CD4-positive, alpha-beta memory T cell (primary cell): ENCODE data around the gene DNMT3A. TPM values are rescaled to one million over a fixed set of nuclear protein-coding genes. Genes with fewer than 3 reads are reported as not detected.

Source experiments
- CTCF ChIA-PET: fragments of 350-600 bp; sonication (Branson Sonifier 250); formaldehyde crosslinking; loops from one replicate; lab custom pipeline; 2021; ENCODE audit warnings: inconsistent platforms; ENCODE audit not compliant: partially characterized antibody; lab: Charles Lee
- POLR2A ChIA-PET: fragments of 350-600 bp; sonication (Branson Sonifier 250); formaldehyde crosslinking; loops from one replicate; lab custom pipeline; 2021; ENCODE audit not compliant: partially characterized antibody; lab: Charles Lee
- DNase-seq, 5 donors: peaks; one replicate each; pipeline versions ENCODE4 v3.0.0 to v3.0.0-alpha.2; 2020 to 2022; ENCODE audit warnings: mixed read lengths in 1 of 5
- H3K27ac ChIP-seq: one replicate; pipeline ENCODE4 v1.7.0; 2013; ENCODE audit warnings: low read depth, low read length
- H3K27me3 ChIP-seq: 2 replicates; pipeline ENCODE4 v1.7.0; 2013; ENCODE audit warnings: mild to moderate bottlenecking, low read length, moderate library complexity; ENCODE audit not compliant: insufficient read depth
- H3K36me3 ChIP-seq: 2 replicates; pipeline ENCODE4 v1.7.0; 2013; ENCODE audit warnings: mild to moderate bottlenecking, low read length, moderate library complexity; ENCODE audit not compliant: insufficient read depth
- H3K4me1 ChIP-seq: 2 replicates; pipeline ENCODE4 v1.7.0; 2013; ENCODE audit warnings: mild to moderate bottlenecking, low read length, moderate library complexity; ENCODE audit not compliant: insufficient read depth
- H3K4me3 ChIP-seq, 2 donors: one replicate each; pipeline ENCODE4 v1.7.0; 2013; ENCODE audit warnings: low read length in 2 of 2, mild to moderate bottlenecking in 1 of 2
- H3K9me3 ChIP-seq, 2 donors: one replicate each; pipeline ENCODE4 v1.7.0; 2013; ENCODE audit warnings: low read length in 2 of 2, control low read depth in 1 of 2; ENCODE audit not compliant: control insufficient read depth in 1 of 2
- H3K27ac Mint-ChIP-seq, 7 donors: one replicate each; pipeline ENCODE4 v1.8.0; 2020 to 2021; ENCODE audit warnings: mixed read lengths in 7 of 7, mild to moderate bottlenecking in 6 of 7, inconsistent platforms in 3 of 7, moderate library complexity in 3 of 7
- H3K27me3 Mint-ChIP-seq, 2 donors: one replicate each; pipeline ENCODE4 v1.8.0; 2020 to 2021; ENCODE audit warnings: mixed read lengths in 2 of 2
- H3K36me3 Mint-ChIP-seq, 2 donors: one replicate each; pipeline ENCODE4 v1.8.0; 2020 to 2021; ENCODE audit warnings: mixed read lengths in 2 of 2, inconsistent platforms in 1 of 2, mild to moderate bottlenecking in 1 of 2
- H3K4me1 Mint-ChIP-seq, 4 donors: one replicate each; pipeline ENCODE4 v1.8.0; 2020 to 2021; ENCODE audit warnings: mixed read lengths in 4 of 4, mild to moderate bottlenecking in 1 of 4
- H3K4me3 Mint-ChIP-seq, 8 donors: one replicate each; pipeline ENCODE4 v1.8.0; 2020 to 2021; ENCODE audit warnings: mixed read lengths in 8 of 8, mild to moderate bottlenecking in 7 of 8, moderate library complexity in 6 of 8, inconsistent platforms in 3 of 8
- H3K9me3 Mint-ChIP-seq, 8 donors: one replicate each; pipeline ENCODE4 v1.8.0; 2020 to 2021; ENCODE audit warnings: mixed read lengths in 8 of 8, mild to moderate bottlenecking in 5 of 8, inconsistent platforms in 3 of 8, moderate library complexity in 1 of 8
- intact Hi-C: fragments of 100-400 bp; cut with micrococcal nuclease; formaldehyde crosslinking; loops from one replicate; pipeline ENCODE4 v1.15.1; 2023
- polyA plus RNA-seq, 2 donors: library from polyadenylated mRNA; unstranded; fragments of 300-500 nt; fragmentation: Illumina TruSeq; gene quantifications; one replicate each; pipeline ENCODE4 v1.2.3, GENCODE V29; 2021
- total RNA-seq, 2 experiments: library from RNA; stranded (reverse); gene quantifications; one replicate each; pipeline ENCODE4 v1.2.3, GENCODE V29; 2021

The DNMT3A gene
- total and polyA plus RNA-seq, 4 experiments from 2014 or later, result 7.5 to 71.6 (median 38.4) TPM

DNA sequence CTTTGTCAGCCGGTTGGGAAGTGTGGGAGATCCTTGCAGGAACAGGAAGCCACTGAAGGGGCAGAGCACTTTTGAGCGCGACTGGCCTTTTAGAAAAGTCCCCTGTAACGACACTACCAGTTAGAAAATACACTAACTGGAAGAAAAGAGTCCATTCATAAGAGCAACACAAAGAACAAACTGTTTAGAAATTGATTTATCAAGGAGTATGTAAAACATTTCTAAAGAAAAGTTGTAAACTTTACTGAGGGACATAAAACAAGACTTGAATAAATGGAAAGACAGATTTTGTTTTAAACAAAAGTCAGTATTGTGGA is 143.6 kb downstream of the DNMT3A start:
- Histone ChIP-seq H3K36me3 (no peaks in the 10 kb centered on the region), H3K27me3 (no peaks in the 10 kb centered on the region), H3K27ac (no peak overlapping the region), H3K4me1 (peaks cover 9% of the 10 kb centered on the region), H3K9me3 (no peaks in the 10 kb centered on the region), H3K4me3 (no peak overlapping the region)
- no peaks in the 10 kb centered on the region for H3K9me3 Mint-ChIP-seq
- peaks cover 4 to 24% (median 8%) of the 10 kb centered on the region in 4 donors for H3K4me1 Mint-ChIP-seq
- CTCF ChIA-PET, result interaction anchor here (2.0 to 4.1 kb wide), 2 partner anchors 15 to 31 kb away, joined by 6 to 34 read pairs; partner anchors contain the start of gene POMC
- no peak overlapping the region for H3K4me3 Mint-ChIP-seq
- DNase-seq, result no peak
- intact Hi-C loops, result no loop called here
- no peak overlapping the region for H3K27ac Mint-ChIP-seq
- POLR2A ChIA-PET, result no interaction called here
- peaks cover 0 to 3% of the 10 kb centered on the region in 2 donors for H3K27me3 Mint-ChIP-seq
- H3K36me3 Mint-ChIP-seq, result no peaks in the 10 kb centered on the region

DNA sequence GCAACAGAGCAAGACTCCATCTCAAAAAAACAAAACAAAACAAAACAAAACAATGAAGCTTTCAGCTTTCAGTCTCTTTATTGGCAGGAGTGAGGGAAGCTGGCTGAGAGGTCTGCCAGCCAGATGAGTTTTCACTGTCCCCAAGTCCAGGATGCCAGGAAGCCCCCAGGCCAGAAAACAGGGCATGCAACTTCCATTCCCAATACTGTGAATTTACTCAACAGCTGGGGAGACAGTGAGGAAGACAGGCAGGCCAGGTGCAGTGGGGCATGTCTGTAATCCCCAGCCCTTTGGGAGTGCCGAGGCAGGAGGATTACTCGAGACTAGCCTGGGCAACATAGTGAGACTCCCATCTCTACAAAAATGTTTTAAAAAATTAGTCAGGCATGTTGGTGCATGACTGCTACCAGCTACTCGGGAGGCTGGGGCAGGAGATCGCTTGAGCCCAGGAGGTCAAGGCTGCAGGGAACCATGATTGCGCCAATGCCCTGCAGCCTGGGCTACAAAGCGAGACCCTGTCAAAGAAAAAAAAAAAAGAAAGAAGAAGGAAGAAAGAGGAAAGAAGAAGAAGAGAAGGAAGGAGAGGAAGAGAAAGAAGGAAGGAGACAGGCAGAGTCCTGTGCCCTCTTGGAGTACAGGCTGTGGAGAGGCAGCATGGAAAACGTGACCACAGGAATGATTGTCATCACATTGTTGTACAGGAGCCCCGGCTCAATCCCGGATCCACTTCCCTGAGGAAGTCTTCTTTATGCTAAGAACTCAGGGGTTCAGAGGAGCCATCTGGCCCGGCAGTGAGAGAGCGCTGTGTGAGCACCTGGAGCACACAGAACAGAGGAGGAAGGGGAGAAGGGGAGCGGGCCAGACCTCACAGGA is 144.2 kb downstream of the DNMT3A start:
- Histone ChIP-seq H3K27me3 (no peaks in the 10 kb centered on the region), H3K4me3 (no peak overlapping the region), H3K4me1 (peaks cover 6% of the 10 kb centered on the region), H3K27ac (no peak overlapping the region), H3K36me3 (no peaks in the 10 kb centered on the region), H3K9me3 (no peaks in the 10 kb centered on the region)
- Mint-ChIP-seq H3K36me3 (no peaks in the 10 kb centered on the region), H3K27ac (no peak overlapping the region), H3K4me3 (peak overlapping the region in 1 of 8 donors; percentile 15), H3K4me1 (peaks cover 4 to 22% (median 7%) of the 10 kb centered on the region in 4 donors), H3K9me3 (no peaks in the 10 kb centered on the region), H3K27me3 (peaks cover 0 to 3% of the 10 kb centered on the region in 2 donors)
- no peak for DNase-seq
- intact Hi-C loops, result loop anchor here (2.0 kb wide), 1 partner anchor 69 kb away; no protein-coding TSS in a partner anchor
- POLR2A ChIA-PET, result interaction anchor here (0.6 to 0.7 kb wide), 2 partner anchors 79 to 117 kb away, joined by 3 read pairs; no protein-coding TSS in a partner anchor
- CTCF ChIA-PET, result interaction anchor here (0.7 to 4.1 kb wide), 17 partner anchors 9 to 682 kb away, joined by 3 to 34 read pairs (median 4); partner anchors contain the start of genes EFR3B and POMC

DNA sequence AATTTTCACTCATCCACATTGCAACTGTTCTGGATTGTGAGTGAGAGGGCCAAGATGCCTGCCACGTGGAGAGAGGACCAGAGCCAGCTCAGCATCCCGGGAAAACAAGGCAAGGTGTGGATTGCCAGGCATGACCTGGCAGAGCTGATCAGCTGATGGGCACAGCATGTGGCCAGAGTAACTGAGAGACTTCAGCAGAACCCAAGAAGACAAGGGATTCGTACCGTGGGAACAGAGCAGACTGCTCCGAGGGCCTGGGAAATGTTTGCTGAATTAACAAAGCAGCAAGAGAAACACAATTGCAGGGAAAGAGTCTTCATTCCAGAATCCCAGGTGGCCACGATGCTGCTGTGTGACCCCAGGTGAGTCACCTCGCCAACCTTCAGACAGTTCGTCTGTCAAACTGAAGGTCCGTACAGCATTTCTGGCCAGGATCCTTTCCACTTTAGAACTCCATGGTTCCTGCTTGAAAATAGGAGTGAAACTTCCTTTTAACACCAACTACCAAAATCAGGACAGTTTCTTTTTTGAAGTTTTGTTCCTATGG is 147.1 kb downstream of the DNMT3A start:
- H3K27me3 Mint-ChIP-seq, result peaks cover 2 to 3% of the 10 kb centered on the region in 2 donors
- H3K4me1 Mint-ChIP-seq, result peaks cover 0 to 8% (median under 1%) of the 10 kb centered on the region in 4 donors
- no peak overlapping the region for H3K27ac Mint-ChIP-seq
- Histone ChIP-seq H3K9me3 (no peaks in the 10 kb centered on the region), H3K27me3 (no peaks in the 10 kb centered on the region), H3K27ac (no peak overlapping the region), H3K36me3 (no peaks in the 10 kb centered on the region), H3K4me3 (no peak overlapping the region), H3K4me1 (no peaks in the 10 kb centered on the region)
- ChIA-PET CTCF (interaction anchor here (1.0 to 4.1 kb wide), 7 partner anchors 17 to 786 kb away, joined by 3 to 34 read pairs (median 4); partner anchors contain the start of gene POMC), POLR2A (no interaction called here)
- H3K36me3 Mint-ChIP-seq, result no peaks in the 10 kb centered on the region
- DNase-seq, result no peak
- no peaks in the 10 kb centered on the region for H3K9me3 Mint-ChIP-seq
- intact Hi-C loops, result no loop called here
- H3K4me3 Mint-ChIP-seq, result no peak overlapping the region

DNA sequence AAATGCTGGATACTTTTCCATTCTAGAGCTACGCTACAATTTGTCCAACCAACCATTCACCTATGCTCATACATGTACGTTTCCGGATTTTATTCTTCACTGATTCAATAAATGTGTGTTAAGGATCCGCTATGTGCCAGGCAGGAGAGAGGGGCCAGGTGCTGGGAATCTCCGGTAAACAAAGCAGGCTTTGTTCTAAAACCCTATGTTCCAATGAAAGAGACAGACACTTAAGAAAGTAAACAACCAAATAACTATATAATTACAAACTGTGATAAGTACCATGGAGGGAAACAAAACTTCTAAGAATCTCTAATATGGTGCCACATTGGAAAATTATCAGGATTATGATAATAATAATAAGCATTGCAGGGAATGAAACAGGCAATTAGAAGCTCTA is 151.2 kb downstream of the DNMT3A start:
- no peak overlapping the region for H3K27ac Mint-ChIP-seq
- Histone ChIP-seq H3K27ac (no peak overlapping the region), H3K36me3 (no peaks in the 10 kb centered on the region), H3K9me3 (no peaks in the 10 kb centered on the region), H3K27me3 (no peaks in the 10 kb centered on the region), H3K4me1 (no peaks in the 10 kb centered on the region), H3K4me3 (no peak overlapping the region)
- DNase-seq, result no peak
- H3K4me3 Mint-ChIP-seq, result no peak overlapping the region
- H3K27me3 Mint-ChIP-seq, result peaks cover 3 to 11% of the 10 kb centered on the region in 2 donors
- CTCF ChIA-PET, result interaction anchor here (2.2 kb wide), 1 partner anchor 25 kb away, joined by 6 read pairs; no protein-coding TSS in a partner anchor
- H3K36me3 Mint-ChIP-seq, result no peaks in the 10 kb centered on the region
- intact Hi-C loops, result no loop called here
- no peaks in the 10 kb centered on the region for H3K9me3 Mint-ChIP-seq
- H3K4me1 Mint-ChIP-seq, result no peaks in the 10 kb centered on the region
- POLR2A ChIA-PET, result no interaction called here

GRCh38 chr2:25188405-25188804 is 153.3 kb downstream of the DNMT3A start:
- no peaks in the 10 kb centered on the region for H3K36me3 ChIP-seq
- H3K4me1 Mint-ChIP-seq, result no peaks in the 10 kb centered on the region
- ChIA-PET CTCF (no interaction called here), POLR2A (no interaction called here)
- DNase-seq, result no peak
- H3K4me1 ChIP-seq, result no peaks in the 10 kb centered on the region
- H3K27ac Mint-ChIP-seq, result no peak overlapping the region
- intact Hi-C loops, result no loop called here
- H3K27ac ChIP-seq, result no peak overlapping the region
- no peaks in the 10 kb centered on the region for H3K9me3 Mint-ChIP-seq
- H3K27me3 Mint-ChIP-seq, result peaks cover 9 to 11% of the 10 kb centered on the region in 2 donors
- H3K4me3 Mint-ChIP-seq, result no peak overlapping the region
- no peak overlapping the region for H3K4me3 ChIP-seq
- H3K9me3 ChIP-seq, result no peaks in the 10 kb centered on the region
- H3K36me3 Mint-ChIP-seq, result no peaks in the 10 kb centered on the region
- no peaks in the 10 kb centered on the region for H3K27me3 ChIP-seq

- POLR2A ChIA-PET, result no interaction called here
- no peak overlapping the region for H3K4me3 ChIP-seq
- H3K4me1 ChIP-seq, result no peaks in the 10 kb centered on the region
- no peaks in the 10 kb centered on the region for H3K27me3 ChIP-seq
- H3K9me3 Mint-ChIP-seq, result no peaks in the 10 kb centered on the region
- no peaks in the 10 kb centered on the region for H3K4me1 Mint-ChIP-seq
- CTCF ChIA-PET, result interaction anchor here (1.9 kb wide), 1 partner anchor 9 kb away, joined by 5 read pairs; no protein-coding TSS in a partner anchor
- peaks cover 9 to 11% of the 10 kb centered on the region in 2 donors for H3K27me3 Mint-ChIP-seq
- H3K27ac Mint-ChIP-seq, result no peak overlapping the region
- H3K36me3 Mint-ChIP-seq, result no peaks in the 10 kb centered on the region
- DNase-seq, result no peak
- no peaks in the 10 kb centered on the region for H3K9me3 ChIP-seq
- H3K36me3 ChIP-seq, result no peaks in the 10 kb centered on the region
- no peak overlapping the region for H3K4me3 Mint-ChIP-seq
- intact Hi-C loops, result no loop called here
- H3K27ac ChIP-seq, result no peak overlapping the region
These were observed 153.9 kb downstream of the DNMT3A start for GRCh38 chr2:25187729-25188350.

- H3K4me1 Mint-ChIP-seq, result no peaks in the 10 kb centered on the region
- H3K27ac ChIP-seq, result no peak overlapping the region
- H3K36me3 ChIP-seq, result no peaks in the 10 kb centered on the region
- H3K4me3 ChIP-seq, result no peak overlapping the region
- no peak overlapping the region for H3K4me3 Mint-ChIP-seq
- no peaks in the 10 kb centered on the region for H3K4me1 ChIP-seq
- ChIA-PET CTCF (no interaction called here), POLR2A (no interaction called here)
- DNase-seq, result no peak
- intact Hi-C loops, result no loop called here
- no peaks in the 10 kb centered on the region for H3K27me3 ChIP-seq
- peaks cover 8 to 12% of the 10 kb centered on the region in 2 donors for H3K27me3 Mint-ChIP-seq
- peaks cover 0 to 5% (median 0%) of the 10 kb centered on the region in 8 donors for H3K9me3 Mint-ChIP-seq
- no peaks in the 10 kb centered on the region for H3K36me3 Mint-ChIP-seq
- H3K9me3 ChIP-seq, result no peaks in the 10 kb centered on the region
- peak overlapping the region in 1 of 7 donors; percentile 11 for H3K27ac Mint-ChIP-seq
These were observed 157.5 kb downstream of the DNMT3A start for GRCh38 chr2:25184254-25184653.
